Epithelial cell of proximal tubule (primary cell): ENCODE results near the gene TRUB1. TPM values are rescaled to one million over a fixed set of nuclear protein-coding genes. Genes with fewer than 3 reads are reported as not detected.

Experiments
- DNase-seq: peaks from one replicate; pipeline ENCODE4 v3.0.0-alpha.2; 2011; ENCODE audit warnings: low read depth
- H3K4me3 ChIP-seq: 2 replicates; pipeline ENCODE4 v1.5.1; 2011; ENCODE audit warnings: low read depth, mild to moderate bottlenecking, low read length
- CTCF ChIP-seq: conservative IDR thresholded peaks from 2 replicates; pipeline ENCODE4 v1.5.1; 2012; ENCODE audit warnings: low read depth, mild to moderate bottlenecking, low read length
- total RNA-seq: library from RNA; depleted of rRNA; stranded (reverse); fragments of >200 nt; gene quantifications from 2 replicates; pipeline ENCODE4 v1.2.3, GENCODE V29; 2015

The TRUB1 gene
- total RNA-seq, 1 donor from 2014 or later: 53.7 TPM

GRCh38 chr10:114957122-114957521 lies 19.1 kb downstream of the TRUB1 start:
- no peak overlapping the region for H3K4me3 ChIP-seq
- DNase-seq: no peak
- TF ChIP-seq CTCF: no peak

GRCh38 chr10:114957673-114958072 lies 19.7 kb downstream of the TRUB1 start:
- no peak for DNase-seq
- no peak overlapping the region for H3K4me3 ChIP-seq
- TF ChIP-seq CTCF: no peak

- H3K4me3 ChIP-seq: no peak overlapping the region
Measured at GRCh38 chr10:114962441-114962840, 24.4 kb downstream of the TRUB1 start.

GRCh38 chr10:114963908-114964307 lies 25.9 kb downstream of the TRUB1 start:
- no peak for DNase-seq
- TF ChIP-seq CTCF: no peak
- no peak overlapping the region for H3K4me3 ChIP-seq

More at GRCh38 chr10:114962441-114962840, 24.4 kb downstream of the TRUB1 start:
- no peak for TF ChIP-seq CTCF
- no peak for DNase-seq

GRCh38 chr10:114967071-114967470 lies 29.1 kb downstream of the TRUB1 start:
- TF ChIP-seq CTCF: no peak
- DNase-seq: peak; percentile 25
- H3K4me3 ChIP-seq: no peak overlapping the region

GRCh38 chr10:114970515-114970914 lies 32.5 kb downstream of the TRUB1 start:
- no peak for DNase-seq
- no peak overlapping the region for H3K4me3 ChIP-seq
- no peak for TF ChIP-seq CTCF

GRCh38 chr10:114973306-114973705 lies 35.3 kb downstream of the TRUB1 start:
- TF ChIP-seq CTCF: no peak
- no peak for DNase-seq
- H3K4me3 ChIP-seq: no peak overlapping the region
